ENCODE results near the gene C1orf21.
A peak's percentile ranks its signal among the peaks of the same experiment; 100 is the strongest.

The C1orf21 gene

GRCh38 chr1:184532199-184532598, 145.4 kb downstream of the C1orf21 start:
- no peak overlapping the region for H2AFZ ChIP-seq (ENCODE audit: low read length, unreplicated experiment)
- no peaks in the 10 kb centered on the region for H3K79me2 ChIP-seq (ENCODE audit: control insufficient read depth, insufficient read depth, low read length, unreplicated experiment)
- no peaks in the 10 kb centered on the region for H3K4me1 ChIP-seq (ENCODE audit: control insufficient read depth, insufficient read depth, low read length, unreplicated experiment)
- no peaks in the 10 kb centered on the region for H3K27me3 ChIP-seq (ENCODE audit: insufficient read depth, low read length)
- no peak overlapping the region for H3K27ac ChIP-seq (ENCODE audit: low read depth, low read length)
- no peaks in the 10 kb centered on the region for H3K36me3 ChIP-seq (ENCODE audit: insufficient read depth, low read length)
- no peak overlapping the region for H3K4me3 ChIP-seq (ENCODE audit: low read depth, low read length)

DNA sequence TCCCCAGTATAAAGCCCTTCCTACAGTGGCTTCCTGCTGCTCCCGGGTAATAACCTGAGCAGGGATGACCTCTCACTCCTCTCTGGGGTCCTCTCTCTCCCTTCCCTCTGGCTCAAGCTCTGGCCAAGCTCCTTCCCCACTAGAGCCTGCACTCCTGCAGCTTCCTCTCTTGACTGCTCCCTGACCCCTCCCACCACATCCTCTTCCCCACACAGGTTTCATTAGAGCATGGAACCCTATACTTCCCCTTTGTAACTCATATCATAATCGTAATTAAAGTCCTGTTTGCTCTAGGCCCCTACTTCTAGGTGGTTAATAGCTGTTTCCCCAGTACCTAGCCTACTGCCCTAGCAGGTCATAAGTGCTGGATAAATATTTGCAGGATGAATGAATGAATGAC, 146.2 kb downstream of the C1orf21 start:
- Histone ChIP-seq H3K79me2 (ENCODE audit: control insufficient read depth, insufficient read depth, low read length, unreplicated experiment) (no peaks in the 10 kb centered on the region), H3K27me3 (ENCODE audit: insufficient read depth, low read length) (no peaks in the 10 kb centered on the region), H3K4me1 (ENCODE audit: control insufficient read depth, insufficient read depth, low read length, unreplicated experiment) (no peaks in the 10 kb centered on the region), H3K4me3 (ENCODE audit: low read depth, low read length) (no peak overlapping the region), H2AFZ (ENCODE audit: low read length, unreplicated experiment) (no peak overlapping the region), H3K36me3 (ENCODE audit: insufficient read depth, low read length) (no peaks in the 10 kb centered on the region), H3K27ac (ENCODE audit: low read depth, low read length) (no peak overlapping the region)

DNA sequence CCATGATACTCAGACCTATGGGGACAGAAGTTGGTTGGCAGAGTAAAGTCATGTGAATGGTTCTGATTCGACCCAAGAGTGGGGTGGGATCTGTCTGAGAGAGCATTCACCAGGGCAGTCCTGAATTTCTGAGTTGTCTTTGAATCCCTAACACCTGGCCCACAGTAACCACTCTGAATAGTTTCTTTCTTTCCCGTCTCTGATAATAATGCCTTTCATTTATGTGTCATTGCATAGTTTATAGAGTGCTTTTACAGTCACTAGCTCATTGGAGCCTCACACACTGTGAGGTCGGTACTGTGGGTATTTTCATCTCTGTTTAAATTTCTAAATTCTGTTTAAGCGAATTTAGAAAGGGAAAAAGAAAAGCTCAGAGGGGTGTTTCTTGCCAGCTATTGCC, 147.1 kb downstream of the C1orf21 start:
- no peak overlapping the region for H3K27ac ChIP-seq (ENCODE audit: low read depth, low read length)
- no peak overlapping the region for H2AFZ ChIP-seq (ENCODE audit: low read length, unreplicated experiment)
- H3K4me1 ChIP-seq (ENCODE audit: control insufficient read depth, insufficient read depth, low read length, unreplicated experiment): no peaks in the 10 kb centered on the region
- H3K79me2 ChIP-seq (ENCODE audit: control insufficient read depth, insufficient read depth, low read length, unreplicated experiment): no peaks in the 10 kb centered on the region
- no peaks in the 10 kb centered on the region for H3K27me3 ChIP-seq (ENCODE audit: insufficient read depth, low read length)
- no peaks in the 10 kb centered on the region for H3K36me3 ChIP-seq (ENCODE audit: insufficient read depth, low read length)
- H3K4me3 ChIP-seq (ENCODE audit: low read depth, low read length): no peak overlapping the region

- no peaks in the 10 kb centered on the region for H3K36me3 ChIP-seq (ENCODE audit: insufficient read depth, low read length)
- no peaks in the 10 kb centered on the region for H3K79me2 ChIP-seq (ENCODE audit: control insufficient read depth, insufficient read depth, low read length, unreplicated experiment)
- no peak overlapping the region for H3K4me3 ChIP-seq (ENCODE audit: low read depth, low read length)
- H2AFZ ChIP-seq (ENCODE audit: low read length, unreplicated experiment): no peak overlapping the region
- H3K27me3 ChIP-seq (ENCODE audit: insufficient read depth, low read length): no peaks in the 10 kb centered on the region
- no peak overlapping the region for H3K27ac ChIP-seq (ENCODE audit: low read depth, low read length)
- H3K4me1 ChIP-seq (ENCODE audit: control insufficient read depth, insufficient read depth, low read length, unreplicated experiment): no peaks in the 10 kb centered on the region
Measured at GRCh38 chr1:184534690-184535089, 147.9 kb downstream of the C1orf21 start.

DNA sequence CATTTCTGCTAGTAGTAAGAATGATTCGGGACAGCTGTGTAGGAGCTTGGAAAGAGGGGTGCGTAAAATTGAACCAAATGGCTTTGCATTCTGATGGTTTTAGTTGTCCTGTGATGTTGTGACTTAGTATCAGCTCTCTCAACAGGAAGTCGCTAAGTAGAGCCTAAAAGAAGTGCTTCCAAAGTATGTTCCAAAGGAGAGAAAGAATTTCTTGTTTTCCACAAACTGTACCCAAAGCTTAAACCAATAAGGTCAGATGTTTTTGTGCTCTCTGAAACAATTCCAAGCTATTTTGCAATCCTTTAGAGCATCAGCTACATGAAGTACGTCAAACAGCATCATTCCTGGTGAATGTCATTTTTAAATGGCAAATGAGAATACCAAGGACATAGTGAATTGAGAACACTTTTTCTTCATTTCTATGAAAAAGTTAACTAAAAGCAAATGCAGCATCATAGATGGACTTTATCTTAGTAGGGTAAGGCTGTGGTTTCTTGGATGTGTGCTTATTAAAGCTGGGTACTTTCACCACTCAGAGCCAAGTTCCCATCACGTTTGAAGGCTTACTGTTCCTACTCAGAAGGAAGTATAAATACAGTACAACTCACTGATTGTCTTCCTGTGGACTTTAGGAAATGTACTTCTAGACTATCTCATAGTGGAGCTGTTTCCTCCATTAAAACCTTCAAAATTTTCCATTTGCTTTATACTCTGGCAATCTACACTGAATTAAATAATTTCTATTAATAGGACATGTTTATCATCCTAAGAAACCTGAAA, 148.6 kb downstream of the C1orf21 start:
- H3K27ac ChIP-seq (ENCODE audit: low read depth, low read length): peak overlapping the region; percentile 46; the same call in 1 of the 2 replicates
- no peak overlapping the region for H3K4me3 ChIP-seq (ENCODE audit: low read depth, low read length)
- H3K36me3 ChIP-seq (ENCODE audit: insufficient read depth, low read length): no peaks in the 10 kb centered on the region
- H3K27me3 ChIP-seq (ENCODE audit: insufficient read depth, low read length): no peaks in the 10 kb centered on the region
- H2AFZ ChIP-seq (ENCODE audit: low read length, unreplicated experiment): no peak overlapping the region
- H3K79me2 ChIP-seq (ENCODE audit: control insufficient read depth, insufficient read depth, low read length, unreplicated experiment): no peaks in the 10 kb centered on the region
- no peaks in the 10 kb centered on the region for H3K4me1 ChIP-seq (ENCODE audit: control insufficient read depth, insufficient read depth, low read length, unreplicated experiment)

- no peaks in the 10 kb centered on the region for H3K4me1 ChIP-seq (ENCODE audit: control insufficient read depth, insufficient read depth, low read length, unreplicated experiment)
- H3K27ac ChIP-seq (ENCODE audit: low read depth, low read length): no peak overlapping the region
- no peaks in the 10 kb centered on the region for H3K79me2 ChIP-seq (ENCODE audit: control insufficient read depth, insufficient read depth, low read length, unreplicated experiment)
- H2AFZ ChIP-seq (ENCODE audit: low read length, unreplicated experiment): no peak overlapping the region
- no peaks in the 10 kb centered on the region for H3K27me3 ChIP-seq (ENCODE audit: insufficient read depth, low read length)
- no peak overlapping the region for H3K4me3 ChIP-seq (ENCODE audit: low read depth, low read length)
- H3K36me3 ChIP-seq (ENCODE audit: insufficient read depth, low read length): no peaks in the 10 kb centered on the region
Measured at GRCh38 chr1:184536246-184536985, 149.6 kb downstream of the C1orf21 start.

GRCh38 chr1:184539580-184539979, 152.8 kb downstream of the C1orf21 start:
- H3K4me3 ChIP-seq (ENCODE audit: low read depth, low read length): no peak overlapping the region
- H3K79me2 ChIP-seq (ENCODE audit: control insufficient read depth, insufficient read depth, low read length, unreplicated experiment): no peaks in the 10 kb centered on the region
- no peaks in the 10 kb centered on the region for H3K27me3 ChIP-seq (ENCODE audit: insufficient read depth, low read length)
- H3K36me3 ChIP-seq (ENCODE audit: insufficient read depth, low read length): no peaks in the 10 kb centered on the region
- no peaks in the 10 kb centered on the region for H3K4me1 ChIP-seq (ENCODE audit: control insufficient read depth, insufficient read depth, low read length, unreplicated experiment)
- no peak overlapping the region for H2AFZ ChIP-seq (ENCODE audit: low read length, unreplicated experiment)
- H3K27ac ChIP-seq (ENCODE audit: low read depth, low read length): no peak overlapping the region

- Histone ChIP-seq H3K79me2 (ENCODE audit: control insufficient read depth, insufficient read depth, low read length, unreplicated experiment) (no peaks in the 10 kb centered on the region), H3K4me1 (ENCODE audit: control insufficient read depth, insufficient read depth, low read length, unreplicated experiment) (no peaks in the 10 kb centered on the region), H3K27ac (ENCODE audit: low read depth, low read length) (no peak overlapping the region), H2AFZ (ENCODE audit: low read length, unreplicated experiment) (no peak overlapping the region), H3K36me3 (ENCODE audit: insufficient read depth, low read length) (no peaks in the 10 kb centered on the region), H3K27me3 (ENCODE audit: insufficient read depth, low read length) (no peaks in the 10 kb centered on the region), H3K4me3 (ENCODE audit: low read depth, low read length) (no peak overlapping the region)
Measured at GRCh38 chr1:184541537-184542152, 154.8 kb downstream of the C1orf21 start.

DNA sequence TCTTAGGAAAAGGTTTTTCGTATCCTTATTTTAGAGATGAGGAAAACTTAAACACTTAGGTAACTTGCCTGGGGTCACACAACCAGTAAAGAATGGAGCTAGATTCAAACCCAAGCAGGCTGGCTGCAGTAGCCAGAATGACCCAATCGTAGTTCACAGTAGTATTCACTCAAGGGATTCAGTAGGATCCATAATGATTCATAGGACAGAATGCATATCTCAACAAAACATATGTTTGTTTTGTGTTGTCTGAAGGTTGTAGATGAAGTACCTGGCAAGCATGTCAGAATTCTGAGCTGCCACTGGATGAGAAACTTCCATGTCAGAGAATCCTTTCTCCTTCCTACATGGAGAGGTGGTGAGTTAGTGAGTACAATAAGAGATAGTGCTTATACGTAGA, 155.5 kb downstream of the C1orf21 start:
- Histone ChIP-seq H3K36me3 (ENCODE audit: insufficient read depth, low read length) (no peaks in the 10 kb centered on the region), H3K4me1 (ENCODE audit: control insufficient read depth, insufficient read depth, low read length, unreplicated experiment) (no peaks in the 10 kb centered on the region), H3K4me3 (ENCODE audit: low read depth, low read length) (no peak overlapping the region), H3K79me2 (ENCODE audit: control insufficient read depth, insufficient read depth, low read length, unreplicated experiment) (no peaks in the 10 kb centered on the region), H3K27me3 (ENCODE audit: insufficient read depth, low read length) (no peaks in the 10 kb centered on the region), H3K27ac (ENCODE audit: low read depth, low read length) (no peak overlapping the region), H2AFZ (ENCODE audit: low read length, unreplicated experiment) (no peak overlapping the region)

DNA sequence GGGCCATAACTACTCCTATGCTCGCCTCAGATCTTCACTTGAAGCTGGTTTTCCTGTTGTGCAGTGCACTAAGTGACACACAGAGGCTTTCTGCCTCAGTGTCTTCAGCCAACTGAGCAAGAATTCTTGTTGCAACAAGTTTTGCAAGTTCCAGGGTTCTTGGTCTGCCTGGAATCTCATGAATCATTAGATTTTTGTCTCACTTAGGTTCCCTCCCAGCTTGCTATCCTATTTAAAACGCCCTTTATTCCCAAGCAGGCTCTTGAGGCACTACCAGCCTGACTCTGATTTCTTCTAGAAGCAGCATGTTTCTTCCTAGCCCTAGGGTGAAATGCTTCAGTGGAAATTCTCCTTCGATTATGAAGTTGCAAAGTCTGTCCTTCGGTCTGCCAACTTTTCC, 158.8 kb downstream of the C1orf21 start:
- Histone ChIP-seq H3K4me1 (ENCODE audit: control insufficient read depth, insufficient read depth, low read length, unreplicated experiment) (no peaks in the 10 kb centered on the region), H3K27ac (ENCODE audit: low read depth, low read length) (no peak overlapping the region), H3K27me3 (ENCODE audit: insufficient read depth, low read length) (no peaks in the 10 kb centered on the region), H3K4me3 (ENCODE audit: low read depth, low read length) (no peak overlapping the region), H3K79me2 (ENCODE audit: control insufficient read depth, insufficient read depth, low read length, unreplicated experiment) (no peaks in the 10 kb centered on the region), H3K36me3 (ENCODE audit: insufficient read depth, low read length) (no peaks in the 10 kb centered on the region), H2AFZ (ENCODE audit: low read length, unreplicated experiment) (no peak overlapping the region)
